HCT116 (cell line): ENCODE measurements around the gene IL2RG. TPM values are rescaled to one million over a fixed set of nuclear protein-coding genes. Genes with fewer than 3 reads are reported as not detected.

Experiments used
- ATAC-seq: fragments of 200-7000 bp; cut with Tn5 transposase; 2 replicates; pipeline ENCODE4 v1.9.1; 2020; ENCODE audit warnings: mild to moderate bottlenecking, moderate library complexity
- BruUV-seq: library from RNA; stranded (reverse); fragments of 400-500 nt; replicated peaks from 2 replicates; lab custom pipeline; 2021; lab: Mats Ljungman, UMichigan
- CTCF ChIA-PET: fragments of 300-600 bp; sonication (Branson Sonifier 250); formaldehyde crosslinking; loops from one replicate; lab custom pipeline; 2021; ENCODE audit warnings: antibody characterized with exemption; lab: Charles Lee
- POLR2A ChIA-PET: fragments of 300-600, 350-600 bp; sonication (Branson Sonifier 250); formaldehyde crosslinking; loops from one replicate; lab custom pipeline; 2021; ENCODE audit warnings: antibody characterized with exemption; lab: Charles Lee
- RAD21 ChIA-PET, 2 experiments: fragments of 300-600 bp; sonication (Branson Sonifier 250); formaldehyde crosslinking; loops; one replicate each; lab custom pipeline; 2023; ENCODE audit warnings: low total read pairs in 2 of 2; ENCODE audit not compliant: uncharacterized antibody in 2 of 2, unreplicated experiment in 2 of 2, low non-redundant PET in 1 of 2; lab: Charles Lee
- DNase-seq: peaks from one replicate; pipeline ENCODE4 v3.0.0-alpha.2; 2010; ENCODE audit warnings: low read depth, low spot score
- H2AFZ ChIP-seq: fragments of 200-600 bp; shearing (Covaris generic), sonication (generic); 2 replicates; pipeline ENCODE4 v1.6.1; 2017; ENCODE audit warnings: low read depth, mixed run types, mixed read lengths, antibody characterized with exemption, low read length; ENCODE audit not compliant: poor library complexity, severe bottlenecking
- H3K27ac ChIP-seq: 2 replicates; pipeline ENCODE4 v1.5.1; 2012; ENCODE audit warnings: low read depth, low read length
- H3K27me3 ChIP-seq: fragments of 200-600 bp; sonication (generic); 2 replicates; pipeline ENCODE4 v1.6.1; 2016; ENCODE audit warnings: mixed run types, low read length, mixed read lengths; ENCODE audit not compliant: insufficient read depth
- H3K36me3 ChIP-seq, 2 experiments: fragments of 200-500 bp in 1 of 2; fragments of 200-600 bp in 1 of 2; sonication (Bioruptor generic) in 1 of 2; sonication (generic) in 1 of 2; 2 replicates each; pipeline versions ENCODE4 v1.5.1 to v1.6.1; 2014 to 2016; ENCODE audit warnings: low read length in 2 of 2, inconsistent platforms in 1 of 2, mixed read lengths in 1 of 2, mixed run types in 1 of 2; ENCODE audit not compliant: insufficient read depth in 2 of 2, control insufficient read depth in 1 of 2
- H3K4me1 ChIP-seq, 2 experiments: fragments of 200-600 bp in 1 of 2; sonication (generic) in 1 of 2; 2 replicates each; pipeline versions ENCODE4 v1.5.1 to v1.6.1; 2012 to 2017; ENCODE audit warnings: low read length in 2 of 2, inconsistent platforms in 1 of 2, mild to moderate bottlenecking in 1 of 2, mixed read lengths in 1 of 2, mixed run types in 1 of 2, moderate library complexity in 1 of 2; ENCODE audit not compliant: insufficient read depth in 2 of 2, control insufficient read depth in 1 of 2
- H3K4me2 ChIP-seq: fragments of 200-600 bp; sonication (generic); 2 replicates; pipeline ENCODE4 v1.6.1; 2017; ENCODE audit warnings: mixed run types, low read length, mixed read lengths
- H3K4me3 ChIP-seq, 2 experiments: fragments of 200-600 bp in 1 of 2; sonication (generic) in 1 of 2; replicated peaks in 1 of 2; 2 replicates each; pipeline ENCODE4 v1.5.1; 2011 to 2016; ENCODE audit warnings: low read length in 2 of 2, control low read depth in 1 of 2, low read depth in 1 of 2, mild to moderate bottlenecking in 1 of 2, mixed read lengths in 1 of 2, mixed run types in 1 of 2
- H3K79me2 ChIP-seq: fragments of 200-600 bp; sonication (generic); 2 replicates; pipeline ENCODE4 v1.6.1; 2017; ENCODE audit warnings: mild to moderate bottlenecking, mixed run types, low read length, moderate library complexity, mixed read lengths; ENCODE audit not compliant: insufficient read depth
- H3K9ac ChIP-seq: fragments of 200-600 bp; sonication (generic); 2 replicates; pipeline ENCODE4 v1.6.1; 2016; ENCODE audit warnings: low read length, mixed read lengths
- H3K9me2 ChIP-seq: fragments of 200-600 bp; sonication (generic), shearing (Covaris generic); 2 replicates; pipeline ENCODE4 v1.6.1; 2017; ENCODE audit warnings: mixed run types, mild to moderate bottlenecking, moderate library complexity; ENCODE audit not compliant: insufficient read depth
- H3K9me3 ChIP-seq, 2 experiments: fragments of 200-500 bp in 1 of 2; fragments of 200-600 bp in 1 of 2; sonication (Bioruptor generic) in 1 of 2; sonication (generic) in 1 of 2; 2 replicates each; pipeline ENCODE4 v1.6.1; 2014 to 2017; ENCODE audit warnings: low read length in 2 of 2, mixed read lengths in 2 of 2, inconsistent platforms in 1 of 2, low read depth in 1 of 2, mild to moderate bottlenecking in 1 of 2, mixed run types in 1 of 2, moderate library complexity in 1 of 2; ENCODE audit not compliant: control insufficient read depth in 1 of 2, insufficient read depth in 1 of 2
- H4K20me1 ChIP-seq: fragments of 200-600 bp; sonication (generic), shearing (Covaris generic); 2 replicates; pipeline ENCODE4 v1.6.1; 2017; ENCODE audit warnings: mixed run types, mild to moderate bottlenecking, moderate library complexity; ENCODE audit not compliant: insufficient read depth
- ATF3 ChIP-seq: IDR thresholded peaks from 2 replicates; pipeline ENCODE4 v1.6.1; 2012
- MAX ChIP-seq: IDR thresholded peaks from 2 replicates; pipeline ENCODE4 v1.6.1; 2012
- POLR2A ChIP-seq: IDR thresholded peaks from 2 replicates; pipeline ENCODE4 v1.7.0; 2011; ENCODE audit warnings: borderline replicate concordance; ENCODE audit not compliant: insufficient read depth, insufficient read length; ENCODE audit errors: extremely low read depth
- POLR2AphosphoS5 ChIP-seq: IDR thresholded peaks from 2 replicates; pipeline ENCODE4 v1.6.1; 2011; ENCODE audit warnings: mild to moderate bottlenecking, low read depth, low read length, moderate library complexity
- RAD21 ChIP-seq: IDR thresholded peaks from 2 replicates; pipeline ENCODE4 v1.6.1; 2012; ENCODE audit warnings: low read depth, mild to moderate bottlenecking
- SRF ChIP-seq: IDR thresholded peaks from 2 replicates; pipeline ENCODE4 v1.6.1; 2012; ENCODE audit warnings: low read depth
- TCF7L2 ChIP-seq: IDR thresholded peaks from 2 replicates; pipeline ENCODE4 v1.7.0; 2011; ENCODE audit warnings: borderline replicate concordance, inconsistent platforms; ENCODE audit not compliant: insufficient read depth, insufficient read length; ENCODE audit errors: extremely low read depth
- YY1 ChIP-seq: IDR thresholded peaks from 2 replicates; pipeline ENCODE4 v1.6.1; 2011; ENCODE audit warnings: low read length, low read depth, moderate library complexity, mild to moderate bottlenecking; ENCODE audit not compliant: insufficient replicate concordance; ENCODE audit errors: extremely low read depth
- ZFX ChIP-seq: fragments of 450-650 bp; IDR thresholded peaks from 2 replicates; pipeline ENCODE4 v1.6.1; 2017
- ZNF274 ChIP-seq: fragments of 200-500 bp; sonication (Bioruptor generic); IDR thresholded peaks from 2 replicates; pipeline ENCODE4 v1.6.1; 2014; ENCODE audit warnings: mild to moderate bottlenecking, low read depth, low read length, inconsistent platforms
- intact Hi-C: fragments of 100-400 bp; cut with micrococcal nuclease; formaldehyde crosslinking; loops from 2 replicates; pipeline ENCODE4 v1.10.0; 2022
- total RNA-seq: library from RNA; stranded (reverse); gene quantifications from one replicate; pipeline ENCODE4 v1.2.1, GENCODE V29; 2021; ENCODE audit not compliant: unreplicated experiment
- TF ChIP-seq, protein P1 (sequence below): IDR thresholded peaks from 2 replicates; pipeline ENCODE4 v1.6.1; 2012; ENCODE audit warnings: low read depth

IL2RG gene
- total RNA-seq, 1 experiment from 2014 or later, result 0.64 TPM

DNA sequence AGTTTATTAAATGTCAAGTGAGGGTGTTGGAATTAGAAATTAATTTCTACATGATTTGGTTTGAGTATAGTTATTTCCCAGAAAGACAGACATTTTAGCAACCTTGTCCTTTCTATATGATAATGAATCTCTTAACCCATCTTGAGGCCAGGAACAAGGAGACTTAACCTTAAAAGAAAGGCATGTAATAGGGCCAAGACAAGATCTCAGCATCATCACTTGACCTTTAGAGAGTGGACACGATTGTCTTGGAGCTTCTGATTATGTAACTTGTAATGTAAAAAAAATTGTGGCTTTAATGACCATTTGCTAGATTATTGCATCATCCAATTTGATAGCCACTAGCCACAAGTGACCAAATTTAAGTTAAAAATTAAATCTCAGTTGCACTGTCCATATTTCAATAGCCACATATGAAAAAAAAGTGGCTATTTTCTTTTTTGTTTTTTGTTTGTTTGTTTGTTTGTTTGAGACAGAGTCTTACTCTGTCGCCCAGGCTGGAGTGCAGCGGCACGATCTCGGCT lies 29.2 kb downstream of the IL2RG start:
- Histone ChIP-seq H3K4me2 (no peak overlapping the region), H3K36me3 (no peaks in the 10 kb centered on the region), H3K4me3 (no peak overlapping the region), H3K4me1 (no peaks in the 10 kb centered on the region), H3K9ac (no peak overlapping the region), H3K9me2 (no peaks in the 10 kb centered on the region), H3K9me3 (no peaks in the 10 kb centered on the region), H3K79me2 (no peaks in the 10 kb centered on the region), H3K27me3 (no peaks in the 10 kb centered on the region), H3K27ac (no peak overlapping the region), H4K20me1 (no peaks in the 10 kb centered on the region), H2AFZ (no peak overlapping the region)
- POLR2A ChIA-PET, result no interaction called here
- RAD21 ChIA-PET, result no interaction called here
- ATAC-seq, result no peak
- CTCF ChIA-PET, result no interaction called here
- no peak for DNase-seq
- intact Hi-C loops, result no loop called here
- no TSS peak for BruUV-seq
- TF ChIP-seq ZNF274 (no peak), ZFX (no peak), SRF (no peak), ATF3 (no peak), YY1 (no peak), POLR2AphosphoS5 (no peak), TCF7L2 (no peak), MAX (no peak), POLR2A (no peak), RAD21 (no peak)
- TF ChIP-seq, protein P1, sequence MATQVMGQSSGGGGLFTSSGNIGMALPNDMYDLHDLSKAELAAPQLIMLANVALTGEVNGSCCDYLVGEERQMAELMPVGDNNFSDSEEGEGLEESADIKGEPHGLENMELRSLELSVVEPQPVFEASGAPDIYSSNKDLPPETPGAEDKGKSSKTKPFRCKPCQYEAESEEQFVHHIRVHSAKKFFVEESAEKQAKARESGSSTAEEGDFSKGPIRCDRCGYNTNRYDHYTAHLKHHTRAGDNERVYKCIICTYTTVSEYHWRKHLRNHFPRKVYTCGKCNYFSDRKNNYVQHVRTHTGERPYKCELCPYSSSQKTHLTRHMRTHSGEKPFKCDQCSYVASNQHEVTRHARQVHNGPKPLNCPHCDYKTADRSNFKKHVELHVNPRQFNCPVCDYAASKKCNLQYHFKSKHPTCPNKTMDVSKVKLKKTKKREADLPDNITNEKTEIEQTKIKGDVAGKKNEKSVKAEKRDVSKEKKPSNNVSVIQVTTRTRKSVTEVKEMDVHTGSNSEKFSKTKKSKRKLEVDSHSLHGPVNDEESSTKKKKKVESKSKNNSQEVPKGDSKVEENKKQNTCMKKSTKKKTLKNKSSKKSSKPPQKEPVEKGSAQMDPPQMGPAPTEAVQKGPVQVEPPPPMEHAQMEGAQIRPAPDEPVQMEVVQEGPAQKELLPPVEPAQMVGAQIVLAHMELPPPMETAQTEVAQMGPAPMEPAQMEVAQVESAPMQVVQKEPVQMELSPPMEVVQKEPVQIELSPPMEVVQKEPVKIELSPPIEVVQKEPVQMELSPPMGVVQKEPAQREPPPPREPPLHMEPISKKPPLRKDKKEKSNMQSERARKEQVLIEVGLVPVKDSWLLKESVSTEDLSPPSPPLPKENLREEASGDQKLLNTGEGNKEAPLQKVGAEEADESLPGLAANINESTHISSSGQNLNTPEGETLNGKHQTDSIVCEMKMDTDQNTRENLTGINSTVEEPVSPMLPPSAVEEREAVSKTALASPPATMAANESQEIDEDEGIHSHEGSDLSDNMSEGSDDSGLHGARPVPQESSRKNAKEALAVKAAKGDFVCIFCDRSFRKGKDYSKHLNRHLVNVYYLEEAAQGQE, result no peak
